ENCODE measurements around the gene CSMD2.

The CSMD2 gene

DNA sequence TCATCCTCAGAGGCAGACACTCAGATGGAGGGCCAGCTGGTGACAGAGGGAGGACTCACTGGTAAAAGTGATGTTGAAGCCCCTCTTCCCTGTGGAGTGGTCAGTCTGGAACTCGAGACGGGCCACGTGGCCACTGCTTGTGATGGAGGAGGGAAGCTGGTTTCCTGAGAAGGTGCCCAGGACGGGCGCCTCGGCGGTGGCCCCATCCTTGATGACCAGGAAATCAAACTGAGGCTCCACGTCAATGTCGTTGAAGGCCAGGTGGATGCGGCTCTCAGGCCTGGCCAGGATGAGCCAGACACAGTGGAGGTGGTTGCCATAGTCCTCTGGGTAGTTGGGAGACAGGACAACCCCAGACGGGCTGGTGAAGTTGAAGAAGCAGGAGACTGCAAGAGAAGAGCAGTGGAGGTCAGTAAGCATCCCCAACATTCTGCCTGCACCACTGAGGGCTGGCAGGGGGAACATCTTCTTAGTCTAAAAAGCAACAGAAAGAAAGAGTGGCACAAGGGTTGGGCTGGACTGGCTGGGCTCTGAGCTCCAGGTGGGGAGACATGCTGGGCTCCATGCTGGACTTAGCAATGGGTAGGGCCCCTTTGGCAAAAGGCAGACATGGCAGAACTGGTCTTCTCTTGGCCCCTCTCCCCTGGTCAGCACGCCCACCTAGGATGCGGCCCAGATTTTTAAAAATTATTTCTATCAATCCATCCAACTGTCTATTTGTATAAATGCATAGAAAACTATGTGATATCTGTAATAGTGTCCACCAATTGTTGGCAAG lies 421.6 kb downstream of the CSMD2 start:
- no peak for DNase-seq (ENCODE audit: low spot score)

DNA sequence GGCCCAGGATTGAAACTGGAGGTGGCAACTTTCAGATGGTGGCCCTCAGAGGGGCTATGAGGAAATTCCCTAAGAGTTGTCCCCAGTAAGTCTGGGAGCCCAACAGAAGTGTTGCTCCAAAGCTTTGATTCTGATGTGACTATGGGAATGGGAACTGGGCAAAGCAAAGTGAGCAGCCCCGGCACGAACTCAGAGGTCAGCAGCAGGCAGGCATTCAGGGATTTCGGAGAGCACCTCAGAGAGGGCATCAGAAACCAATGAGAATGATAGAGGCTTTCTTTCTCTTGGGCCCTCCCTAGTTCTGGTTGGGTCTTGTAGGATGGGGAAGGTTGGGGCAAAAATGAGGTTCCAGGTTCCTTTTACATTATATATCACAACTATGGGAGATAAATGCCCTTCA lies 422.4 kb downstream of the CSMD2 start:
- DNase-seq (ENCODE audit: low spot score): no peak

DNA sequence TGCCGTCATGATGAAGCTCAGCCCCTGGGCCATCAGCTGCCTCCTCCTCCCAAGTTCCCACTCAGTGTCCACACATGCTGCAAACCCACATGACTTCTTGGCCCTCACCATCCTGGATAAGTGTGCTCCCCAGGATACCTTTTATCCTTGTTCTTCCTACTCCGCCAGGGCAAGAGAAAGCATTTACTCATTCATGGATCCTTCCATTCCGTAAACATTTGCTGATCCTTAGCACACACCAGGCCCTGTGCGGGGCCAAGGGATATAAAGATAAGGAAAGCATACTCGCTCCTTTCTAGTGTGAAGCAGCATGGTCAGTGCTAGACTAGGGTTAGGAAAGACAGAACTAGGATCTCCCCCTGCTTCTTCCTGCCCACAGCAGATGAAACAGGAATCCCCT lies 423.3 kb downstream of the CSMD2 start:
- DNase-seq (ENCODE audit: low spot score): no peak

DNA sequence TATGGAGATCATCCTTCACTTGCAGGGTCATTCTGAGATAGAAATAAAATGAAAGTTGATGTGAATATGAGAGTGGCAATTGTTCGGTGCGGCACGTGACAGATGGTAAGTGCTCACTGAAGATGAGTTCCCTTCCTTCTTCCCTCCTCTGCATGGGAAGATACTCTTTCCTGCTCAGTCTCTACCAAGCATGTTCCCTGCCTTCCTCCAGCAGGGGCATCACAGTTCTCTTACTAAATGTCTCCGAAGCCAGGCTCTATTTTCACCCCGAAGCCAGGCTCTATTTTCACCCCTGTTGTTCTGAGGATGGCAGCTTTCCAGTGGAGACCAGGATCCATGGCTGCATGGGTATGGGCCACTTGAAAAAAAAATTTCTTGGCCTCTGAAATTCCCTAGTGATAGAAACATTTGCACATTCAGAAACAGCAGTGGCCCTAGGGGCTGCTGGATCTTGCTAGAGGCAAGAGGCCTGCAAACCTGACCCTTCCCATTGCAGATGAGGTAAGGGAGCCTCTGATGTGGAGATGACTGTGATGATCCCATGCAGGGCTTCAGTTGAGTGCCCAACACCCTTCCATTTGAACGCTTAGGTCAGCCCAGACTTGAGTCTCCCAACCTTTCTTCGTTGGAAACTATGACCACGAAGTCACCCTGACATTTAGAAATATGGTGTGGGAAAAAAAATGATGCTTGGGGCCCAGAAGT lies 424.8 kb downstream of the CSMD2 start:
- peak; percentile 24 for DNase-seq (ENCODE audit: low spot score)

DNA sequence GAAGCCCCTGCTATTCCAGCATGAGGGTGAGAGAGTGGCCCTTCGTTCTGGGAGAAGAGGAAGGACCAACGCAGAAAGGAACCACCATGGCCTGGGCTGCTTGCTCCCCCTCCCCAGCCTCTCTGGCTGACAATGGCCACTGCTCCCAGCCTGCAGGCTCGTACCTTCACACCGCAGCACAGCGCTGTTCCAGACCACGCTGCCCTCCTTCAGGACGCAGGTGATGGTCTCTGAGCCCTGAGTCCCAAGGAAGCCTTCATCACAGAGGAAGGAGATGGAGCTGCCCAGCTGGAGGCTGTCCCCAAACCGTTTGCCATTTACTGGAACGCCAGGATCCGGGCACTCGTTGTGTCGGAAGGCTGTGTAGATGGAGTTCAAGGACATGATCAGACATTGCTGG lies 426.1 kb downstream of the CSMD2 start:
- DNase-seq (ENCODE audit: low spot score): peak; percentile 14

DNA sequence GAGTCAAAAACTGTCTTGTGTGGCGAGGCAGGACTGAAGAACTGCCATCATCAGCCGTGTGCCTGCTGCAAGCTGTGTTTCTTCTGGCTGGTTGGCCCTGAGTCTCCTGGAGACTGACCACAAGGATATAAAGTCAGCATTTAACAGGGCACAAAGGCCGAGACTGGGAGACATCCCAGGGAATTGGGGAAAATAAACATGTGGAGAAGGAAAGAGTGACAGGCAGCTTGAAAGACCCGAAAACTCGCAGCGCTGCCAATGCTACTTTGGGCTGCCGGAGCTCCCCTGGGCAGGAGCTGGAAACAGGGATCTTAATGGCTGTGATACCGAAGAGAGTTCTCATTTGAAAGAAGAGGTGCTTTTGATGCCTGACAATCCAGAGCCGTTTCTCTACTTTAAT lies 426.5 kb downstream of the CSMD2 start:
- peak; percentile 13 for DNase-seq (ENCODE audit: low spot score)

DNA sequence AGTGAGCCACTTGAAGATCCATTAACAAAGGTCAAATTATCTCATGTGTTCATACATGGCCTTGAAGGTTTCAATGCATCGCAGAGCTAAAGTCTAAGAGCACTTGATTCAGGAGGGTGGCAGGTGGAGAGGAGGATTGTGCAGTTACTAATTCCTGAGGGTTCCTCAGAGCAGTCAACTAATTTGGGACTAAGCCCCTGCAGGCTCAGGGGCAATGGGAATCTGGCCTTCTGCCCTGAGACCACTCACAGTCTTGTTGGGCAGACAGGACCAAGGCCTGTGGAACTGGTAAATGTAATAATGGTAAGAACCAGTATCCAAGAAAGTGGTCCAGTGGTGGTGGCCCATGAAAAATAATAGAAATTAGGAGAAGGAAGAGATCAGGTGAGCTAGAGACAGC lies 428.5 kb downstream of the CSMD2 start:
- DNase-seq (ENCODE audit: low spot score): peak; percentile 3

DNA sequence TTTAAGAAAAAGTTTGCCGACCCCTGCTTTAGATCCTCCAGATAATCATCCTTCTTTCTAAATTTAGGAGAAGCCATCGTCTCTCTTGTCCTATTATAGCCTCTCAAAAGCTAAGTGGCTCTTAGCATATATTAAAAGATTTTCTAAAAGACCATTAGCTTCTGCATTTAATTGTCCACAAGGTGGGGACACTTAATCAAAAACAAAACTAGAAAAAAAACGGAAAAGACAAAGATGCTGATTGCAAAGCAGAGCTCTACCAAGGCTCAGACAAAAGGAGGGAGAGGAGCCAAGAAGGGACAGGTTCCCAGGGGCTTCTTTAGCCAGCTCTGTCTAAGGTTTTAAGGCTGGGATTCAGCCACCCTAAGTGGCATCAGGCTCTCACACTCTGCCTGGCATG lies 429.4 kb downstream of the CSMD2 start:
- peak; percentile 25 for DNase-seq (ENCODE audit: low spot score)

DNA sequence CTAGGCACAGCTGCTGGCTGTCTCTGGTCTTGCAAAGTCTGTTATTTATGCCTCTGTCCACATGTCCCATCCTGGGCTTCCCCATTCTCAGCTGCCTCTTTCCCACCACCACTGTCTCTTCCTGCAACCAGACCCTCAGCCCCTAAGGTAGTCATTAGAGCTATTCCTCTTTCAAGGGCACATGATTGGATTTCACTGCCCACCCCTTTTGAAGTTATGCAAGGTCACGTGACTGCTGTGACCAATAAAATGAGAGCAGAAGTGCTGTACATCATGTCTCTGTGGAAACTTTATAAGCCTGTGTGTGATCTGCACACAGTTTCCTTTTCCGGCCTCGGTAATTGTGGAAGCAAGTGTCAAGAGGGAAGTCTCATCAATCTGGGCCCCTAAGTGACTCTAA lies 437.7 kb downstream of the CSMD2 start:
- DNase-seq (ENCODE audit: low spot score): peak; percentile 23

DNA sequence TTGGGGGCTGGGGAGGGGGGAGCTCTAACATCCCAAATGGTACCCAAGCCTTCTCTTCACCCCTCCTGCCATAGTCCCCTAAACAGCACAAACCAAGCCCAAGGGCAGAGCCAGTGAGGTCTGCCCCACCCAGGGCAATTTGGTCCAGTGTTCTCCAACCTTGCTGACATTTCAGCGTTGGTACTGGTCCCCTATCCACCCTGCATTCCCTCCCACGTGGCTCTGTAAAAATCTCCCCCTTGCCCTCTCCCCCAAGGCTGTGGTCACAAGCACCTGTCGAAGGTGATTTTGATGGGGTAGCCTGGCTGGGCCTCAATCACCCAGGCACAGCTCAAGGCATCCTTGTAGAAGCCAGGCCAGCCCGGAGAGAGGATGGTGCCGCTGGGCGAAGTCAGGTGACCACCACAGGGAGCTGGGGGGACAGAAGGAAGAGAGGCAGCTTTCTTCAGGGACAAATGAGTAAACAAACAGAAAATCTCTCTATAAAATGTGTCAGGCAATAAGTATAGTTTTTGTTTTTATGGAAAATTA lies 438.7 kb downstream of the CSMD2 start:
- DNase-seq (ENCODE audit: low spot score): peak; percentile 33

DNA sequence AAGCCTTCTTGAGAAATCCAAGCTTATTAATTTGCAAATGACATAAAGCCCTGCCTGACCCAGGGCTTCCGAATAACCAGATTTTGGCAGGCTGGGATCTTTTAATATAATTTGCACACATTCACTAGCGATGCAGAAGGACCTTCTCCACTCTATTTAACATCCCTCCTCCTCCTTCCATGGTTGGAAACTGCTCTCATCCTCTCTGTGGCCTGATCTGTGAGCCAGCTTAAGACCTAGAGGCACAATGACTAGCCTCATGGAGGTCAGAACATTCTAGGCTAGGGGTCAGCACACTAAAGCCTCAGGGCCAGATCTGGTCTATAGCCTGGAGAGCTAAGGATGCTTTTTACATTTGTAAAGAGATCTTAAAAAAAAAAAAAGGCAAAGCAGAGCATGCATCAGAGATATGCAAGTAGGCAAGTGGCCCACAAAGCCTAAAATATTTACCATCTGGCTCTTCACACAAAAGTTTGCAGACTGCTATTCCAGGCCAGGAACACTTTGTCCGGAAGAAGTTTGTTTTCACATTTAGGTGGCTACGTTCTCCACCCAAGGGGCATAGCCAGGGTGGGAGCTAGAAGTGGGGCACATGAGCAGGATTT lies 439.4 kb downstream of the CSMD2 start:
- DNase-seq (ENCODE audit: low spot score): no peak

DNA sequence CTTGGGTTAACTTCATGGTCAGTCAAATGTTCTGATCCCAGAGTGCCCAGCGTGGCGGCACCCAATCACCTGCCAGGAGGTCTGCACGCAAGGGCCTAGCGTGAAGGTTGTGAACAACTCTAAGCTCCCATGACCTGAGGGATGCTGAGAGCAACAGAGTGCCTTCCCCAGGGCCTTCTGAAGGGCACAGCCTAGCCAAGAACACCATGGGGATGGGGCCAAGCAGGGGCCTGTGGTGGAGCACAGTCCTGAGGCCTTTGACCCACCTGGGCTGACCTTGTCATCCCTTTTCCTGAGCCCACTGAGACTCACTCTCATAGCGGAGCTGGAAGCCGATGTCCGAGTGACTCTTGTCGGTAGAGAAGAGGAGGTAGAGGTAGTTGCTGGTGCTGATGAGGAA lies 440.0 kb downstream of the CSMD2 start:
- peak; percentile 38 for DNase-seq (ENCODE audit: low spot score)

DNA sequence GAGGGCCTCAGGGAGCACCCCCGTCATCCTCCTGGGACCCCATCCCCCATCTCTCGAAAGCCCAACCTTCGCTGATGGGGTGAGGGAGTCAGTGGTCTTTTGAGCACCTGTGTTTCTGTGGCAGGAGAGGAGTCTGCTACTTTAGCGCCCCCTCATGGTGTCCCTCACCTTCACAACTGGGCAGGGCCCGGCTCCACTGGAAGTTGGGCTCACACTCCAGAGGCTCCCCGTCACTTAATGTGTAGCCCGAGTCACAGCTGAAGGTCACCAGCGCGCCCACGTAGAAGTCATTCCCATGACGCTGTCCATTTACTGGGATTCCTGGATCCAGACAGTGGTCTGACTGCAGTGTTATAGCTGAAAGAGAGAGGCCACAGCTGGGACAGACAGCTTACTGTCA lies 440.7 kb downstream of the CSMD2 start:
- DNase-seq (ENCODE audit: low spot score): peak; percentile 26

DNA sequence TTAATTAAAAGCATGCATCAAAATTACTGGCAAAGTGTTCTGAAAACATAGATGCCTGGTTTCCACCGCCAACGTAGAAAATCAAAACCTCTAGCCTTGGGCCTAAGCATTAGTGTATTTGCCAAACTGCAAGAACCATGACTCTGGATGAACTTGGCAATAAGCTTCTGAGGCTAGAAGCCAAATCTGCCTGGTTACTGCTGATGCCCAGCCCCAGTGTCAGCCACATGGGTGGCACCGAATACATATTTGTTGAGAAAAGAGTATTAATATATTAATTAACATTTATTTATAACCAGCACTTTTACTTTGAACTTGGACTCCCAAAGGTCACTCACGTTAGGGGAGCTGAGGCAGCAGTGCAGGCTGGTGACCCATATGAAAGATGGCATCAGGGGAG lies 441.8 kb downstream of the CSMD2 start:
- no peak for DNase-seq (ENCODE audit: low spot score)

DNA sequence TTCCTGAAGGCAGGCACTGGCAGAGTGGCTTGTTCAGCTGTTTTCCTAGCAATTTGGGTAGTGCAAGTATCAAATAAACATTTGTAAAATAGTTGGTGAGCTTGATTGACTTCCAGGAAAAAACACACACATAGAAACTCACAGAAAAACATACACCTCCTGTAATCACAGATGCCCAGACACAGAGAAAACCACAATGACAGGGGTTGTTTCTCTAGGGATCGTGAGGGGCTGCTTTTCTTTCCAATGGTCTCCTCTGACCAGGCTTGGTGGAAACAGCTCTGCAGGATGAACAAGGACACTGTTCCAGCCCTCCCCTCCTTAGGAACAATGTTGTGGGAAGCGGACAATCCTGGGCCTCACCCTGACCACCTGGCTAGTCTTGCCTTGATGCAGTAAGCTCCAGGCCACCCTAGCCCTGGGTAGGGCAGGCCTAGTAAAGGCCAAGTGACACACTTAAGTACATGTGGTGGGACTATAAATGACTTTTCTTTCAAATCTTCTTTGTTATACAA lies 443.7 kb downstream of the CSMD2 start:
- peak; percentile 24 for DNase-seq (ENCODE audit: low spot score)

DNA sequence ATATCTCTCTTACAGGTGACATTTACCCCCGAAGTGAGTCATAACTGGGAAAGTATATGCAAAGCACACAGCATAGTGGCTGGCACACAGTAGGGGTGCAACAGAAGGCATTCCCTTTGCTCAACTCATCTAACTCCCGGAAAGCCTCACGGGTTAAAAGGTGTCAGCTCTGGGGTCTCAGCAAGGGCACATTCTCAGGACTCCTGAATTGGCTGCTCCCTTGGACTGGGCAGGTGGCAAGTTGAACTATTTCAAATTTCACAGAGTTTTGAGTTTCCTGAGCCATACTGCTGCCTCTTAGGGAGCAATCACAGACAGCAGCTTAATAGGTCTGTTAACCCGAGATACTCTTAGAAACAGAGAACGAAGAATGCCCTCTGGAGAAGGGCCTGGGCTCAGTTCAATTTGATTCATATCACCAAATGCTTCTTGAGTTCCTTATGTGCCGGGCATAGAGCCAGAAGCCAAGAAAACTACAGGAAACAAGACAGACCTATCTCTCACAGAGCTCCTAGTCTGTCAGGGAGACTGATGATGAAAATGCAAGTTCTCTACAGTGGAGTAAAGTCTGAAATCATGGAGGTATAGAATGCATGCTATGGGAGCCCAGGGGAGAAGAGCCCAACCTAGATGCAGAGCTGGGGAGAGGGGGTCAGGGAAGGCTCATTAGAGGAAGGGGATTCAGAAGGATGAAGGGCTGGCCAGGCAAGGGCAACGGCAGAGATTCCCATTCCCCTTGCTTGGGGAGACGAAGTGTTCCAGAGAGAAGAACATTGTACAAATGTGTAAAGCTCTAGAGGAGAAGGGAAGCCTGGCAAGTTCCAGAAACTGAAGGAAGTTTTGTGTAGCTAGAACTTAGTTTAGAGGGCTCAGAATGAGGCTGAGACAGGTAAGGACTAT lies 445.0 kb downstream of the CSMD2 start:
- peak; percentile 34 for DNase-seq (ENCODE audit: low spot score)

DNA sequence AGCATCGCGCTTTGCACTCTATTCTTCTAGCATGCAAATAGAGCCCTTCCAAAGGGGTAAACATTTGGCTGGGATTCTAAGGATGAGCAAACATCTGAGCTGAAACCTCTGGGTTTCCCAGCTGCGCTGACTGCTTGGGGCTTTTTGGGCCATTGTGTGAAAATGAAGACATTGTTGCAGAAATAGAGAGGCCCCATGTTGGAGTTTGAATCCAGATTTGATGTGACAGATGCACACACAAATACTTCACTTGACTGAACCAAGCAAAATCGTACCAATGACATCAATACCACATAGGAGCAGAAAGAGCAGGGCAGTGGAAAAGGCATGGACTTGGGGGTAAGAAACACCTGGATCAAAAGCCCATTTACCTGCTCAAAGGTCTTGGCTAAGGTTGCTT lies 445.7 kb downstream of the CSMD2 start:
- no peak for DNase-seq (ENCODE audit: low spot score)

DNA sequence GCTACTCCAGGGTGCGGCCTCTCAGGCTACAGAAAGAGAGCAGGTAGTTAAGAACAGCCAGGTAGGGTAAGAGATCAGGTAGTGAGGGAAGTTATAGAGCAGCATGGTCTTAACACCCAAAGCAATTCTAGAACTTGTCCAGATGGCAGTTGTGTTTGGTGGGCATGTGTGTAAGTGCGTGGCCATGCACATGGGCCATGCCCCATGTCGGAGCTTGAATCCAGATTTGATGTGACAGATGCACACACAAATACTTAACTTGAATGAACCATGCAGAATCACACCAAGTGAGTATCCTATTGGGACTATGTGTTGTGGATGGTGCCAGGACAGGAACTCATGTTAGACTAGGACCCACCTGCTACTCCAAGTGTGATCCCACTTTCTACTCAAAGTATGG lies 446.8 kb downstream of the CSMD2 start:
- peak; percentile 15 for DNase-seq (ENCODE audit: low spot score)

DNA sequence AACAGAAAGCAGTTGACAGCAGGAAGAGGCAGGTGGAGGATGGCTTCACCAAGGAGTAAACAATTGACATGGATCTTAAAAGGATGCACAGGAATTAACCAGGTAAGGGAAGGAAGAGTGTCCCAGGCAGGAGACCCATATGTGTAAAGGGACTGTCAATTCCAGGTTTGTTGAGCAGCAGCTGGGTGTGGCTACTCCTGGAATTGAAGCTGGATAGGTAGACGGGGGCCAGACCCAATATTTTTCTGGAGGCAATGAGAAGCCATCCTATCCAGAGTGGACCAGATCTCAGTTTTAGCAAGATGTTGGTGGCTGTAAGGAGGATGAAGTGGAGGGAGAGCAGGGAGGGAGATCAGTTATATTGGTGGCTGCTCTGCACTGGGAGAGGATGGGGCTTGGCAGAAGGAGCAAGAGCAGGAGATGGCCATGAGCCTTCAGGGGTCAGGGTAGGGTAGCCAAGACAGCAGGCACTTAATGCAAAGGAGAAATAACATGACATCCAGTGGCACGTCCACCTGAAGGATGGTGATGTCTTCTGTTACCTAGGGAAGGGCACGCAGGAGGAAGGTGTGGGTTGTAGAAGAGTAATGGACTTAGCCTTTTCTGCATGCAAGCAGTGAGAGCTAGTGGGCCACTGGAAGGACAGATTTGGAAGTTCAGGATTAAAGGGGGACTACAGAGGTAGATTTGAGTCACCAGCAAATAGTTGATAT lies 447.9 kb downstream of the CSMD2 start:
- DNase-seq (ENCODE audit: low spot score): peak; percentile 17

DNA sequence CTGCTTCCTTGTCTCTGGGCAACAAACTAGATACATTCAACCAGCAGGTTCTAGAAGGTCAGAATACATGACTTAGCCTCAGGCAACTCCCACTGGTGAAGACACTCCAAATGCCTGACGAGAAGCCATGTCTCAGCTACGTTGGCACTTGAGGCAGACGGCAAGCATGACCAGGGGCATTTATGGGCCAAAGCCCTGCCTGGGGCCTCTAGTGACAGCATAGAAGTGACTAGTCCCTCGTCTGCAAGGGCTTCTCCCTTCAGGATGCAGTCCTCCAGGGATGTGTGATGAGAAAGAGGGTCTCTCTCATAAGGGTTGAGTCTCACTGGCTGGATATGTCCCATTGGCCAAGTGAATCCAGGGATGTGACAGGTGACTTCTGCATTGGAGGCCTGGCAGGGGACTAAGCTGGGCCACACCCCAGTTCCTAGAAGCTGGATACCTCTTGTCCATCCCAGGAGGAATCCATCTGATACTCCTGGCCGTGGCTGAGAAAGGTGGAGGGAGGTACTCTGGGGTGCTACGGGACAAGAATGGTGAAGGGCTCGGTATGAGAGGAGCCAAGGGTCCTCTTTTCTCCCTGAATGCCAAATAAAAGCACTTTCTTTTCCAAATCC lies 449.7 kb downstream of the CSMD2 start:
- peak; percentile 27 for DNase-seq (ENCODE audit: low spot score)

DNA sequence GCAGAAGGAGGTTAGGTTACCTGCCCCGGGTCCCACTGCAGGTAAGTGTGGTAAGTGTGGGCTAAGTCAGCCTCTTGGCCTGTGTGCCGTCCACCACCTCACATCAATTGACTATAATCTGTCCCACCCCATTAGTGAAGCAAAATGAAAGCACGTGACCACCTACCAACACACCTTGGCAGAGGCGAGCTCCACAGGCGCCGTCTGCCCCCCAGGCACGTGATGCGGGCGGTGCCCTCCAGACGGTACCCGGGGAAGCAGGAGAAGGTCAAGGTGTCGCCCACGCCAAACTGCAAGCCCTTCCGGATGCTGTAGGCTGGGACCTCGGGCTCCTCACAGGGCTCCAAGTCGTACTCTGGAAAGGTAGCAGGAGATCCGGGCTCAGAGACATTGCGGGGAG lies 450.6 kb downstream of the CSMD2 start:
- peak; percentile 18 for DNase-seq (ENCODE audit: low spot score)
